Lower lobe of right lung (tissue), 2 donors: ENCODE results near the gene SORCS2. TPM values are rescaled to one million over a fixed set of nuclear protein-coding genes. Genes with fewer than 3 reads are reported as not detected.

Experiments
- ATAC-seq, 2 donors: fragments of 200-7000 bp; cut with Tn5 transposase; one replicate each; pipeline ENCODE4 v1.9.1; 2020 to 2022; ENCODE audit warnings: mild to moderate bottlenecking in 2 of 2, moderate library complexity in 2 of 2
- DNase-seq: peaks from one replicate; pipeline ENCODE4 v3.0.0-alpha.2; 2020
- H3K27ac ChIP-seq: fragments of 200-600 bp; one replicate; pipeline ENCODE4 v1.8.0; 2022
- H3K27me3 ChIP-seq: fragments of 200-600 bp; one replicate; pipeline ENCODE4 v1.8.0; 2022; ENCODE audit warnings: low read depth
- H3K36me3 ChIP-seq: fragments of 200-600 bp; one replicate; pipeline ENCODE4 v1.8.0; 2022; ENCODE audit warnings: mild to moderate bottlenecking
- H3K4me1 ChIP-seq: fragments of 200-600 bp; one replicate; pipeline ENCODE4 v1.8.0; 2022
- H3K4me3 ChIP-seq: fragments of 200-600 bp; one replicate; pipeline ENCODE4 v1.8.0; 2022; ENCODE audit warnings: mild to moderate bottlenecking
- H3K9me3 ChIP-seq: fragments of 200-600 bp; one replicate; pipeline ENCODE4 v1.8.0; 2022
- CTCF ChIP-seq: fragments of 200-600 bp; IDR thresholded peaks from one replicate; pipeline ENCODE4 v1.8.0; 2022; ENCODE audit warnings: antibody characterized with exemption, mild to moderate bottlenecking
- intact Hi-C: fragments of 100-400 bp; cut with DNase I; formaldehyde crosslinking; loops from one replicate; pipeline ENCODE4 v1.11.0; 2022
- total RNA-seq: library from RNA; stranded (reverse); fragmentation: NEBNext Ultra II Directional; extraction: Animal tissue kit (Norgen Biotek cat#: 25700); gene quantifications from one replicate; pipeline ENCODE4 v1.2.1, GENCODE V29; 2021
- donor health status: DM: no; HTN: yes; CAD: no; lungs with severe emphysema.

The SORCS2 gene
- total RNA-seq, 1 donor from 2014 or later = 5.8 TPM

- no peak overlapping the region for H3K4me3 ChIP-seq
- DNase-seq (no peak), ATAC-seq (no peak)
- H3K27me3 ChIP-seq = no peaks in the 10 kb centered on the region
- H3K4me1 ChIP-seq = peaks cover 15% of the 10 kb centered on the region
- no peaks in the 10 kb centered on the region for H3K36me3 ChIP-seq
- intact Hi-C loops = no loop called here
- TF ChIP-seq CTCF = no peak
- H3K27ac ChIP-seq = no peak overlapping the region
- no peaks in the 10 kb centered on the region for H3K9me3 ChIP-seq
These were observed 446.2 kb downstream of the SORCS2 start for GRCh38 chr4:7638489-7638888.

GRCh38 chr4:7638984-7639789 is 446.8 kb downstream of the SORCS2 start:
- no peak for TF ChIP-seq CTCF
- H3K27me3 ChIP-seq = no peaks in the 10 kb centered on the region
- peaks cover 15% of the 10 kb centered on the region for H3K4me1 ChIP-seq
- ATAC-seq = peak; percentile 72
- H3K9me3 ChIP-seq = no peaks in the 10 kb centered on the region
- intact Hi-C loops = no loop called here
- H3K36me3 ChIP-seq = no peaks in the 10 kb centered on the region
- no peak overlapping the region for H3K27ac ChIP-seq
- DNase-seq = no peak
- no peak overlapping the region for H3K4me3 ChIP-seq

GRCh38 chr4:7640136-7640535 is 447.8 kb downstream of the SORCS2 start:
- Histone ChIP-seq H3K4me3 (no peak overlapping the region), H3K9me3 (no peaks in the 10 kb centered on the region), H3K36me3 (no peaks in the 10 kb centered on the region), H3K27ac (no peak overlapping the region), H3K27me3 (no peaks in the 10 kb centered on the region), H3K4me1 (peaks cover 12% of the 10 kb centered on the region)
- TF ChIP-seq CTCF = no peak
- intact Hi-C loops = no loop called here
- DNase-seq (no peak), ATAC-seq (no peak)

- ATAC-seq (no peak), DNase-seq (no peak)
- Histone ChIP-seq H3K4me3 (no peak overlapping the region), H3K9me3 (no peaks in the 10 kb centered on the region), H3K4me1 (peaks cover 4% of the 10 kb centered on the region), H3K27ac (no peak overlapping the region), H3K27me3 (no peaks in the 10 kb centered on the region), H3K36me3 (no peaks in the 10 kb centered on the region)
- TF ChIP-seq CTCF = no peak
- intact Hi-C loops = no loop called here
These were observed 449.4 kb downstream of the SORCS2 start for GRCh38 chr4:7641712-7642111.

- TF ChIP-seq CTCF = no peak
- no peak overlapping the region for H3K4me3 ChIP-seq
- intact Hi-C loops = no loop called here
- H3K27me3 ChIP-seq = no peaks in the 10 kb centered on the region
- DNase-seq (no peak), ATAC-seq (no peak)
- H3K9me3 ChIP-seq = no peaks in the 10 kb centered on the region
- peaks cover 4% of the 10 kb centered on the region for H3K4me1 ChIP-seq
- no peaks in the 10 kb centered on the region for H3K36me3 ChIP-seq
- H3K27ac ChIP-seq = no peak overlapping the region
These were observed 450.6 kb downstream of the SORCS2 start for GRCh38 chr4:7642741-7643458.
